ENCODE results near the gene DUSP18.
A peak's percentile ranks its signal among the peaks of the same experiment; 100 is the strongest.
"Not testable (repeated sequence)": the region's sequence is repeated elsewhere in the genome, so short reads cannot be mapped to it uniquely, and the experiment has no call there.

Gene DUSP18

GRCh38 chr22:30679895-30680690 lies 12.4 kb upstream of the DUSP18 start:
- DNase-seq (ENCODE audit: low read depth, low spot score): not testable (repeated sequence)

DNA sequence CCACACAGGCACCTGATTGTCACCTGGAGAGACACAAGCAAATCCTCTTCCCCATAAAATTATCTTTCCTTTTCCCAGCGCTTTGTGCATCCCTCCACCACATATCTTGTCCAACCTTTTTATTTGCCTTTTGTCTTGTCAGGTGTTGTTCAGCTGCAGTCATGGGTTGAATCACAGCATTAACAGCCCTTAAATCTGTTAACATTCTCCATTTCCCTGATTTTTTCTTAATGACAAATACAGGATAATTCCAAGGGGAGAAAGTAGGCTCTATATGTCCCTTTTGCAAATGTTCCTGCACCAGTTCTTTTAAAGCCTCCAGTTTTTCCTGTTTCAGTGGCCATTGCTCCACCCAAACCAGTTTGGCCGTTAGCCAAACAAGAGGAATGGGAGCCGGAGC lies 8.9 kb upstream of the DUSP18 start:
- not testable (repeated sequence) for DNase-seq (ENCODE audit: low read depth, low spot score)

DNA sequence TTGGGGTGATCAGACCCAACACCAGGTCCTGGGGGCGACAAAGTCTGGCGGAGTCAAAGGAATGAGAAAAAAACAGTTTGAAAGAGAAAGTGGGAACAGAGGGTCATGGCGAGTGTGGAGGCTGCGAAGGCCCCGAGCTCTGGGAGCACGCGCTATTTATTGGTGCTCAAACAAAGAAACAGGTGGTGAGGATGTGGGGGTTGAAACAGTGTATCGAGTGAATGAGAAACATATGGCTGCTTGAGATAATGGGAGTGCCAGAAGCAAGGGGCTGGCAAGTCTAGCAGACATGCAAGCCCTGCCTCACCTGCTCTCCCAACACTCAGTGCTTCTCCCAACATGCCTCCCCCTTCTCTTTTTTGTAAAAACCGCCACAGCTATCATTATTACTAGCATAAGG lies 7.8 kb upstream of the DUSP18 start:
- no peak for DNase-seq (ENCODE audit: low read depth, low spot score)

DNA sequence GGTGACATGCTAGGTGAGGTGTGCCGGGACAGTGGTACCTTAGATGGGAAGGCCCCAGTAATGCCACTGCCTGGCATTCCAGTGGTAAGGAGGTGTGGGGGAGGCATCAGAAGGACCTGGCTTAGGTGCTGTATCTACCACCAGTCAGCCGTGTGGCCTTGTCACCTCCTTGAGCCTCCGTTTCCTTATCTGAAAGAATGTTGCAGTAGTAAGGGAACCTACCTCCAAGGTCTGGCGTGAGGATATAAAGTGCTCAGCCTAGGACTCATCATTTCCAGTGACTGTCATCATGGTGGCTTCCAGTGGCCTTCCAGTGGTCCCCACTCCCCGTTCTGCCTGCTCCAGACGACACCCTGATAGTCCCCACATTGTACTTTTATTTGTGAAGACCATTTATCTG lies 6.8 kb upstream of the DUSP18 start:
- DNase-seq (ENCODE audit: low read depth, low spot score): no peak

GRCh38 chr22:30673136-30673535 lies 5.5 kb upstream of the DUSP18 start:
- no peak for DNase-seq (ENCODE audit: low read depth, low spot score)

DNA sequence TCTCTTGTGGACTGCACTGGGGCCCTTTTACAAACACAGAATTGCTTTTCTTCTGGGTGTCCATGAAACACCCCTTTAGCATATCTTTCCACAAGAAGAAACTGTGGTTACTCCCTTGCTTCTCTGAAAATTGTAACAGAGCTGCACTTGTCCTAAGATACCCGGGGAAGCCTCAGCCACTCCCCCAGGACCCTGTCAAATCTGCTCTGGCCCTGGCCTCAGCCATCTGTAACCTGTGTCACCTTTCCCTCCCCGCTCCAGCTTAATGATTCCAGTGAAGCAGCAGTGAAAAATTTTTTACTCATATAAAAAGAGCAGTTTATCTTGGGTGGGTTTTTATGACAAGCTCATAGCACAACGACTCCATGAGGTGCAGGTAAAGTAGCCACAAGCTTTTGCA lies 3.4 kb upstream of the DUSP18 start:
- DNase-seq (ENCODE audit: low read depth, low spot score): no peak

DNA sequence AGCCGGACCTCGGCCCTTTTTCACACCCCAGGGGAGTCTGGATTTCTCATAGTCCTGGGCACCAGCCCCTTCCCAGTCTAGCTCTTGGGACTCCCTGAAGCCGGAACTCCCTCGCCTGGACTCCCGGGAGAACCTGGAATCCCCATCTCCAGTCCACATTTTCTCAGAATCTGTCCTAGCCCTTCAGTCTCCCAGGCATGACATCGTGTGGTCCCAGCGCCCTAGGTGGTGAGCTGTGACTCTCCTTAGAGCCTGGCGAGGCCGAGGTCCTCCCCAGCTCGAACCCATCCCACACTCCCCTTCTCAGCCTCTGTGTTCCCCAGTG lies 673 bp upstream of the DUSP18 start:
- no peak for DNase-seq (ENCODE audit: low read depth, low spot score)

GRCh38 chr22:30667107-30667493 lies 575 bp downstream of the DUSP18 start:
- no peak for DNase-seq (ENCODE audit: low read depth, low spot score)

DNA sequence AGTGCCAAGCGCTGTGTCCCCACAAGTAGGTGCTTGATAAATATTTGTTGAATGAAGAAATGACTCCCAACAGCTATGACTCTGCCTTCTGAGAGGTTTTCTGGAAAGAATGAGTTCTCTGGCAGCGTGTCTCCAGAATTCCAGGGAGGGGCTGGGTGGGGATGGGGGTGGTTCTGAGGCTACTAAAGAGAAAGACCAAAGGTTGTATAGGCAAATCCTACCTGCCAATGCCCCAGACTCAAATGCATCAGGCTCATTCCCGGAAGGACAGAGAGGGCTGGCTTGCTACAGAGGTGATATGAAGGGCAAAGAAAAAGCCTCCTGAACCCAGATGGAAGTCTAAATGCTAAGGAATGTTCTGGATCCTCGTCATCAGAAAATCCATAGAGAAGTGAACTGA lies 1.9 kb downstream of the DUSP18 start:
- DNase-seq (ENCODE audit: low read depth, low spot score): no peak

DNA sequence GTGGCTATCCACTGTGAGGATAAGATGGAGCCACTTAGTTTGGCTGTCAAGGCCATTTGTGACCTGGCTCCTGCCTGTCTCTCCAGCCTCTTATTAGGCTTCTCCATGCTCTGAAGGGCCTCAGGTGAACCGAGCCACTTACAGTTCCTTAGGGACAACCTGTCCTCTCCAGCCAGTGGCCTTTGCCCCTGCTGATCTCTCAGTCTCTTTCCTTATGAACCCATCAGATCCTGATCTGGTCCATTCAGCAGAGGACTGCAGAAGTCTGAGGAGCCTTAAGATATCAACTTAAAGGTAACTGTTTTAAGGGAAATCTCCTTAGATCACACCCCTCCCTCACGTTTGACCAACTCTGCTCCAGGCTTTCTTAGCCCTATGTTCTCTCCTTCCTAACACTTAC lies 2.4 kb downstream of the DUSP18 start:
- DNase-seq (ENCODE audit: low read depth, low spot score): no peak

DNA sequence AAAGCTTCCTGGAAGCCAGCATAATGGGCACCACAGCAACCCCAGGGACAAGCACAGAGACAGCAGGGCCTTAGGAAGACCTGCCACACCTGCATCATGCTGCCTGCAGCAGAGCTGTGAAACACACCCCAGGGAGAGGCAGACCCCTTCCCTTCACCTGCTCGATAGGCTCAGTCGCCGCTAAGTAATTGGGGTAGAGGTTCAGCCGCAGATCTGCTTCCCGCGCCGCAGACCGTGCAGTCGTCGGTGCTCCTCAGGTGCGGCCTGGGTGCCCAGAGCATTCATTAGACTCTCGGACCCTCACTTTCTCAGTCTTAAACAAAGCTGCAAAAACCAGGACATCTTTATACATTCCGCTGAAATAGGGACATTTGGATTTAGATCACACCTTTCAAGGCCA lies 2.9 kb downstream of the DUSP18 start:
- no peak for DNase-seq (ENCODE audit: low read depth, low spot score)

- no peak for DNase-seq (ENCODE audit: low read depth, low spot score)
Observed at GRCh38 chr22:30662040-30662439, 5.6 kb downstream of the DUSP18 start.

DNA sequence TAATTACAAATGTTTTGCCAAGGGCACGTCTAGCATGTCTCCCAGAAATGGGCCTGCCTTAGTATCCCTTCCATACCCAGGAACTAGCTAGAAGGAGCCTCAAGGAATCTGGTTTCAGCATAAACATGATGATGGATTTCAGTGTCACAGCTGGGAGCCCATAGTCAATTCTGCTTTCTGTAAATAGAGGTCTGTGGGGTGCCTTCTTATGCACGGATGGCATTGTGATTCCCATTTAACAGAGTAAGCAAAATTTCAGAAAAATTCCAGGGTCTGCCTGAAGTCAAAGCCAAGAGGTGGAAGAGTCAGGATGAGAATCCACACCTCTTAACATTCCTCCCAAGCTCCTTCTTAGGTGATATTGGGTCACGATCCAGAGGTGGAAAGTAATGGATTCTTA lies 12.1 kb downstream of the DUSP18 start:
- peak; percentile 65 for DNase-seq (ENCODE audit: low read depth, low spot score)

DNA sequence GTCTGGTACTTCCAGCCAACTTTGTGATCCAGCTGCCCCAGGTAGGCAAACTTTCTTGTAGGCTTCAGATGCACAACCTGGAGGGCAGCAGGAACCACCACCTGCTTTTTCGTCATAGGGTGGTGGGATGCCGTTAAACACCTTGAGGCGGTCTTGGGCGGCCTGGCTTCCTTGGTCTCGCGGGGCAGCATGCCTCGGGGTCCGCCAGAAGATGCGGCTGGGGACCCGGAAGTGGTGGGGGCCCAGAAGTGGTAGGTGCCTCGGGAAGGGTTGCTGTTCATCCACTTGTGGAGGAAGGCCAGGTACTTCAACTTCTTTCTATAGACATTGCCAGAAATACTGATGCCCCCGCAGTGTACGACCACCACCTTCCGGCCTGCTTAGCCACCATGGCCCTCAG lies 13.3 kb downstream of the DUSP18 start:
- DNase-seq (ENCODE audit: low read depth, low spot score): no peak

- DNase-seq (ENCODE audit: low read depth, low spot score): no peak
Observed at GRCh38 chr22:30652852-30653251, 14.8 kb downstream of the DUSP18 start.

GRCh38 chr22:30650508-30651116 lies 17.1 kb downstream of the DUSP18 start:
- DNase-seq (ENCODE audit: low read depth, low spot score): no peak

DNA sequence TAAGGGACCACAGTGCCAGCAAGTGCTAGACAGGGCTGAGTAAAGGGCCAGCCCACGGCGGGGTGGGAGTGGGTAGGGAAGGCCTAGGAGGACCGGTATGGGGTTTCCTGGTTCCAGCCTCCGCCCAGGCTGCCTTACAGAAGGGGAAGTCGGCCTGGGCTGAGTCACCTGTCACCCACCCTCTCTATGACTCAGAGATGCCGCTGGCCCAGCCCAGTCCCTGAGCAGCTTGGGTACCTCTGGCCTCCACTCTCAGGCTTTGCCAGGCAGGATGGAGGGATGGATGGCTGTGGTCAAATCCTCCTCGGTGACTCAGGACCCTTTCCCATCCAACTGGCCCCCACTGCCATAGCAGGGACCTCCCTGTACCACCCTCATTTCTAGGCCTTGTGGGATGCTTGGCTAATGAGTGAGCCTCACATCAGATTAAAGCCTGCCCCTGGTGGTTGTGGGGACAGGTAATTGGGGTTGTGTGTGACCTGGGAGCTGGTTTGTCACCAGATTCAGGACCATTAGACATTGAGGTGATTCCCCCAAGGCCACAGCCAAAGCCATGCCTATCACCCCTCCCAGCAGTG lies 18.2 kb downstream of the DUSP18 start:
- no peak for DNase-seq (ENCODE audit: low read depth, low spot score)

GRCh38 chr22:30648825-30649224 lies 18.9 kb downstream of the DUSP18 start:
- no peak for DNase-seq (ENCODE audit: low read depth, low spot score)

- no peak for DNase-seq (ENCODE audit: low read depth, low spot score)
Observed at GRCh38 chr22:30647536-30647935, 20.1 kb downstream of the DUSP18 start.

DNA sequence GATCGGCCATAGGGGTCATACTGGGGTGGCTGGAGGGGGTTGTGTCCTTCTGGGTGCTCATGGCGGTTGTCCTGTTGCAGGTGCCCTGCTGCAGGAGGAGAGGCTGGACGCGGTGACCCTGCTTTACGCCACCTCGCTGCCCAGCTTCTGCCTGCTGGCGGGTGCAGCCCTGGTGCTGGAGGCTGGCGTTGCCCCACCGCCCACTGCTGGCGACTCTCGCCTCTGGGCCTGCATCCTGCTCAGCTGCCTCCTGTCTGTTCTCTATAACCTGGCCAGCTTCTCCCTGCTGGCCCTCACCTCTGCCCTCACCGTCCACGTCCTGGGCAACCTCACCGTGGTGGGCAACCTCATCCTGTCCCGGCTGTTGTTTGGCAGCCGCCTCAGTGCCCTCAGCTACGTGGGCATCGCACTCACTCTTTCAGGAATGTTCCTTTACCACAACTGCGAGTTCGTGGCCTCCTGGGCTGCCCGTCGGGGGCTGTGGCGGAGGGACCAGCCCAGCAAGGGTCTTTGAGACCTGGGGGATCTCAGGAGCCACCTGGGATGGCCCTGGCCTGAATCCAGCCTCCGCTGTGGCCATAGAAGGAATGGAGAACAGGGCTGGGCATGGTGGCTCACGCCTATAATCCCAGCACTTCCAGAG lies 21.0 kb downstream of the DUSP18 start:
- no peak for DNase-seq (ENCODE audit: low read depth, low spot score)

DNA sequence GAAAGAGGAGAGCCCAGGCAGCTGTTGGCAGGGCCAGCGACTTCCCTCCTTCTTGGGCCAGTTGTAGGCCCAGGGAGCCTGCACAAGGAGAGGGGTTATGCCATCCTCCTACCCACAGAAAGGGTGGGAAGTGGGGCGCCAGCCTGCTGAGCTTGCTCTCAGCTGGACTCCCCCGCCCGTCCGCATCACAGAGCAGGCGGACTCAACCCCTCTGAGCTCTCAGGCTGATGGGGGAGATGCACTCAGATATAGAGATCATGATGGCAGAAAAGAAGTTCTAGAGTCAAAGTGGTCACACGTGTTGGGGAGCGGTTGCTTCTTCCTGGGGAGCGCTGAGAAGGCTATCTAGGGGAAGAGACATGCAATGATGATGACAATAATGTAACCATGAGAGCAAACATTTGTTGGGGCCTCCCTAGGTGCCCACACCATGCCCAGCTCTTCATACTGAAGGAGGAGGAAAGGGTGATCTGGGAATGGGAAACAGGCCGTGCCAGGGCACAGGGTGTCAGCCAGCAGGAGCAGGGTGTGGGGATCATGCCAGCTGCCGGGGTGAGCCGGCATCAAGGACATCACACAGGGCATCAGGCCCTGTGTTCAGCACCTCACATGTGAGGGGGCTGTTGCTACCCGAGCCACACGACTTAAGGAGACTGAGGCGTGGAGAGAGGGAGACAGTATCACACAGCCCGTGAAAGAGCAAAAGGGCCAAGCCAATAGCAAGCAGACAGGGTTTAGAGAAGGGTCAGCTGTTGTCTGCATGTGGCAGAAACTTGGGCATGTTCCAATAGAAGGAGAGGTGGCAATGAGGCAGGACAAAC lies 24.4 kb downstream of the DUSP18 start:
- DNase-seq (ENCODE audit: low read depth, low spot score): no peak

GRCh38 chr22:30640839-30641430 lies 26.7 kb downstream of the DUSP18 start:
- no peak for DNase-seq (ENCODE audit: low read depth, low spot score)

Measured in brain pericyte (primary cell).